SJSA1 (cell line): ENCODE results near the gene TIMM17B. TPM values are rescaled to one million over a fixed set of nuclear protein-coding genes. Genes with fewer than 3 reads are reported as not detected.
"Not testable (repeated sequence)": the region's sequence is repeated elsewhere in the genome, so short reads cannot be mapped to it uniquely, and the experiment has no call there.

Source experiments
- DNase-seq, 2 experiments: peaks; one replicate each; pipeline ENCODE4 v3.0.0-alpha.2; 2015 to 2020; ENCODE audit warnings: low spot score in 2 of 2, low read depth in 1 of 2
- H3K27ac ChIP-seq: fragments of 250-450 bp; sonication (Bioruptor Pico); 2 replicates; pipeline ENCODE4 v1.5.1; 2020; ENCODE audit warnings: mild to moderate bottlenecking, moderate library complexity
- H3K27me3 ChIP-seq: fragments of 250-450 bp; sonication (Bioruptor Pico); replicated peaks from 2 replicates; pipeline ENCODE4 v1.5.1; 2020; ENCODE audit warnings: mild to moderate bottlenecking, moderate library complexity
- H3K36me3 ChIP-seq: fragments of 250-450 bp; sonication (Bioruptor Pico); 2 replicates; pipeline ENCODE4 v1.5.1; 2020; ENCODE audit warnings: mild to moderate bottlenecking
- H3K4me1 ChIP-seq: fragments of 250-450 bp; sonication (Bioruptor Pico); replicated peaks from 2 replicates; pipeline ENCODE4 v1.6.1; 2021; ENCODE audit warnings: mild to moderate bottlenecking
- H3K4me3 ChIP-seq: fragments of 250-450 bp; sonication (Bioruptor Pico); 2 replicates; pipeline ENCODE4 v1.5.1; 2020; ENCODE audit warnings: mild to moderate bottlenecking
- H3K9me3 ChIP-seq: fragments of 250-450 bp; sonication (Bioruptor Pico); replicated peaks from 2 replicates; pipeline ENCODE4 v1.5.1; 2020; ENCODE audit warnings: mild to moderate bottlenecking
- total RNA-seq: library from RNA; depleted of rRNA; stranded (reverse); fragments of >200 nt; shearing (Covaris generic); gene quantifications from 2 replicates; pipeline ENCODE4 v1.2.3, GENCODE V29; 2014

Gene TIMM17B
- total RNA-seq, 1 experiment from 2014 or later: 66.4 TPM

GRCh38 chrX:48897157-48897624 is 377 bp downstream of the TIMM17B start:
- peak overlapping the region; percentile 57 for H3K4me3 ChIP-seq
- H3K9me3 ChIP-seq: no peaks in the 10 kb centered on the region
- H3K4me1 ChIP-seq: peaks cover 1% of the 10 kb centered on the region
- H3K36me3 ChIP-seq: peaks cover 23% of the 10 kb centered on the region
- peak overlapping the region; percentile 54 for H3K27ac ChIP-seq
- no peaks in the 10 kb centered on the region for H3K27me3 ChIP-seq
- DNase-seq: peak; percentile 78 to 79

DNA sequence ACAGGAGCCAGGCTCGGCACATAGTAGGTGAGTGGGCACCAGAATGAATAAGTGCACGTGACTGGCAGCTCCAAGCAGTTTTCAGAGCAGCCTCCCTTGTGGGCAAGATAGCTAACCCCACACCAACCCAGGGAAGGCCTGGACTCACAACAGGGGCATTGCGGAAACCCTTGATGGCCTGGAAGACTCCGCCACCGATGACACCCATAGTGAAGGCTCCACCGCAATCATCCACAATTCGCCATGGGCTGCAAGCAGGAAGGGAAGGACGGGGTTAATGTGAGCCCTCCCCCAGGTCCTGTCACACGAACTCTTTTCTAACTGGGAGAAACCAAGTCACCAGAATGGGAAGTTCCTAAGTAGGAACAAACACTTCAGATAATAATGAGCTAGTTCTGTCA is 957 bp downstream of the TIMM17B start:
- Histone ChIP-seq H3K4me1 (peaks cover 6% of the 10 kb centered on the region), H3K9me3 (no peaks in the 10 kb centered on the region), H3K27me3 (no peaks in the 10 kb centered on the region), H3K4me3 (peak overlapping the region; percentile 57), H3K27ac (peak overlapping the region; percentile 54; the same call in 1 of the 2 replicates), H3K36me3 (peaks cover 17% of the 10 kb centered on the region)
- DNase-seq: no peak

- H3K36me3 ChIP-seq: peaks cover 11% of the 10 kb centered on the region
Observed at GRCh38 chrX:48894891-48895290, 2.7 kb downstream of the TIMM17B start.

GRCh38 chrX:48893556-48894348 is 3.8 kb downstream of the TIMM17B start:
- Histone ChIP-seq H3K4me3 (no peak overlapping the region), H3K36me3 (peaks cover 3% of the 10 kb centered on the region; the same call in 1 of the 2 replicates), H3K27me3 (no peaks in the 10 kb centered on the region), H3K4me1 (peaks cover 6% of the 10 kb centered on the region), H3K27ac (no peak overlapping the region), H3K9me3 (no peaks in the 10 kb centered on the region)
- DNase-seq: no peak

More at GRCh38 chrX:48894891-48895290, 2.7 kb downstream of the TIMM17B start:
- no peak overlapping the region for H3K27ac ChIP-seq
- no peak overlapping the region for H3K4me3 ChIP-seq
- no peaks in the 10 kb centered on the region for H3K9me3 ChIP-seq
- no peaks in the 10 kb centered on the region for H3K27me3 ChIP-seq
- H3K4me1 ChIP-seq: peaks cover 6% of the 10 kb centered on the region
- DNase-seq: no peak

DNA sequence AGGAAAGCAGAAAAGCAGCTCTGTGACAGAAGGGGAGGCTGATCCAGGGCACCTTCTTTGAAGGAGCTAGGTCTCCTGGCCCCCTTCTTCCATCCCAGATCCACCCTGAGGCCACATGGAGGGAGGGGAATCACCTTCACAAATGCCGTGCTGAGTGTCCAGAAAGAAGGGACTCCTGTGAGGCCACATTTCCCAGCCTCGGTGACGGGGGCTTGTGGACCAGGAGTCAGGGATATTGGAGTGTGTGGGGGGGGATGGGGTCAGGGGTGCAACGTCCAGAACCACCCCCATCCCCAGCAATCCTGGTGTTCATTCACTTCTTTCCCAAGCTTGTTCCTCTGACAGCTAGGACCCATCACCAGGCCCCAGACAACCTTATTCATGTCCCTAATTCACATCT is 4.7 kb downstream of the TIMM17B start:
- H3K9me3 ChIP-seq: no peaks in the 10 kb centered on the region
- H3K27ac ChIP-seq: no peak overlapping the region
- peaks cover 6% of the 10 kb centered on the region for H3K4me1 ChIP-seq
- peaks cover 3% of the 10 kb centered on the region; the same call in 1 of the 2 replicates for H3K36me3 ChIP-seq
- H3K27me3 ChIP-seq: no peaks in the 10 kb centered on the region
- DNase-seq: no peak
- H3K4me3 ChIP-seq: no peak overlapping the region

DNA sequence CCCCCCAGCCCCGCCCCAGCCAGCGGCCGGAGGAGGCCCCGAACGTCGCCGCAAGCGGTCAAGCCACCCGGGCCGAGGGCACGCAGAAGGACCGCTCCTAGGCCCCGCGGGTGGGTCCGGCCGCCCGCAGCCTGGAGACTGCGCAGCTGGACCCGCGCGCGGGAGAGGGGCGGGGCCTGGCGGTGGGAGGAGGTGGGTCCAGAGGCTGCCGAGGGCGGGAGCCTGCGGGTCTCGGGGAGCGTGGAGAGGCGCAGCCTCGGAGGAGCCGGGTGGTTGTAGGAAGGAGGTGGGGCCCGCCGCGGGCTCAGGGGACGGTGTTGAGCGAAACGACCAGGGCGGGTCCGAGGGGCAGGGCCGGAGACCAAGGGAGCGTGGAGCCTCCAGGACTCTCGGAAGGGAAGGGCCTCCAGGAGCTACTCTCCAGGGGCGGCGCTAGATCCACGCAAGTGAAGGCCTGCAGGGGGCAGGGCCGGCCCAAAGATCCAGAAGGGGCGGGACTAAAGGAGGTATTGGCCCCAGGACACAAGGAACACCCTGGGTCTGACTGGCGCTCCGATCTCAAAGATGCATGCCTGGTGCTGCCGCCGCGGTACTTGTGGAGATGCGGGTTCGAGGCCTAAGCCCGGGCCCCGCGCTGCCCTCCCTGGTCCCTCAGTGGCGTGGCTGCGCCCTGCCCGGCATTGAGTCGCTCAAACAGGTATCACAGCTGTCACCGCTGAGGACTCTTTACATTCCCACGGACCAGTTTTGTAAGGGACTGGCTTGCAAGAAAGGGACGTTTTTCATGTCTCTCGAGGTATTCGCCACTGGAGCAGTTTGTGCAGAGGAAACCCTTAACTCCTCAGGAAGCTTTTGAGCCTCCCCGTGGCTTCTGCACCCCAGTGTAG is 5.9 kb downstream of the TIMM17B start:
- peak; percentile 85 to 91 for DNase-seq
- Histone ChIP-seq H3K4me1 (peaks cover 6% of the 10 kb centered on the region), H3K9me3 (no peaks in the 10 kb centered on the region), H3K27me3 (no peaks in the 10 kb centered on the region), H3K4me3 (peak overlapping the region; percentile 48), H3K36me3 (peaks cover 3% of the 10 kb centered on the region; the same call in 1 of the 2 replicates), H3K27ac (no peak overlapping the region)

- H3K4me1 ChIP-seq: peaks cover 6% of the 10 kb centered on the region
- peaks cover 3% of the 10 kb centered on the region; the same call in 1 of the 2 replicates for H3K36me3 ChIP-seq
- no peaks in the 10 kb centered on the region for H3K27me3 ChIP-seq
- no peak overlapping the region for H3K27ac ChIP-seq
- no peaks in the 10 kb centered on the region for H3K9me3 ChIP-seq
- peak overlapping the region; percentile 48 for H3K4me3 ChIP-seq
- peak in 1 of 2 experiments; percentile 7 for DNase-seq
Observed at GRCh38 chrX:48890934-48891401, 6.6 kb downstream of the TIMM17B start.

DNA sequence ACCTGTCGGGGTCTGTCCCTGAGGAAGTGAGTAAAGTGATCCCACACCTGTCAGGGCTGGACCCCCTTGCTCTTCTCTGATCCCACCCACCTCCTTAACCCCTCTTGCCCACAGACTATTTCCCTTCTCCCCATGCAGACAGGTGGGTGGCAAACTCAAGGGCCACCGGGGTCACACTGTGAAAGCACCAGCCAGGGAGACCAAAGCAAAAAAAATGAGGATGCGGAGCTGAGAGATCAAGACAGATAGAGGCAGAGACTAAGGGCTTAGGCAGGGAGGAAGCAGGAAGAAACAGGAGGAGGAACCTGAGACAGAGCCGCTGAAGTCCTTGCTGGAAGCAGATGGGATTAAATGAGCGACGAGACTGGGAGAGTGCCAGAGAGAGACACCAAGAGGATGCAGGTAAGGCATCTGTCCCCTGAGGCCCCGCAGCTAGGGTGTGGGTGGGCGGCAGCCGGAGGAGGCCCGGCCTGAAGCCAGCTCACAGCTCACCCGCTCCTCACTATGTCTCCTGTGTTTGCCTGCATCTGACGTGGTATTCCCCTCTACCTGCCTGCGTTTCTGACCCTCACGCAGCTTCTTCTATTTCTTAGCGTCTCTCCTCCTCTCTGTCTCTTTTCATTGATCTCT is 7.2 kb downstream of the TIMM17B start:
- Histone ChIP-seq H3K4me1 (peaks cover 6% of the 10 kb centered on the region), H3K27ac (no peak overlapping the region), H3K36me3 (peaks cover 3% of the 10 kb centered on the region; the same call in 1 of the 2 replicates), H3K4me3 (peak overlapping the region; percentile 48; the same call in 1 of the 2 replicates), H3K27me3 (no peaks in the 10 kb centered on the region), H3K9me3 (no peaks in the 10 kb centered on the region)
- no peak for DNase-seq

DNA sequence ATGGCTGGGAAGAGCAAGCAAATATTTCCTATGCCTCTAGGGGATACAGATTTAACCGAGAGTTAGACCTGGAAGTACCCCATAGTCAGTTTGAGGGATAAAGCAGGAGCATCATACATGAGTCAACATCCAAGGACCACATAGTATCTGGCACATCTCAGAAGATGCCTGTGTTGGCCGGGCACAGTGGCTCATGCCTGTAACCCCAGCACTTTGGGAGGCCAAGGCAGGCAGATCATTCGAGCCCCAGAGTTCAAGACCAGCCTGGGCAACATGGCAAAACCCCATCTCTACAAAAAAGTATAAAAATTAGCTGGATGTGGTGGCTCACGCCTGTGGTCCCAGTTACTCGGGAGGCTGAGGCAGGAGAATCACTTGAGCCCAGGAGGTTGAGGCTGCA is 11.0 kb downstream of the TIMM17B start:
- not testable (repeated sequence) for H3K36me3 ChIP-seq, H3K4me3 ChIP-seq, DNase-seq, H3K9me3 ChIP-seq, H3K27me3 ChIP-seq, H3K27ac ChIP-seq, H3K4me1 ChIP-seq

DNA sequence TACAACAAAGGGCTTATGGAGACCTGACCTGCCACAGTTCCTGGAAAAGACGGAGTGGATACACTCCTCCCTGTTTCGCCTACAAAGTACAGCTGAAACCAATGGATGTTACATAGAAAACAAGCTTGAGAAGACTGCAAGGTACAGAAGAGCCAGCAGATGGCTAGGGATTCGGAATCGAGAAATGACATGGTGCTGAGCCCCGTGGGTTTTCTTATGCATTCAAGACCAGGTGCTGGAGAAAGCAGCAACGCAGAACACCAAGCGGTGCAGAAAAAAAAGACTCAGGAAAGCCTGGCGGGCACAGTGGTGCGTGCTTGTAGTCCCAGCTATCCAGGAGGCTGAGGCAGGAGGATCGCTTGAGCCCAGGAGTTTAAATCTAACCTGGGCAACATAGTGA is 13.8 kb downstream of the TIMM17B start:
- Histone ChIP-seq H3K27ac (no peak overlapping the region), H3K9me3 (no peaks in the 10 kb centered on the region), H3K4me1 (no peaks in the 10 kb centered on the region), H3K4me3 (no peak overlapping the region), H3K36me3 (no peaks in the 10 kb centered on the region), H3K27me3 (no peaks in the 10 kb centered on the region)
- no peak for DNase-seq

DNA sequence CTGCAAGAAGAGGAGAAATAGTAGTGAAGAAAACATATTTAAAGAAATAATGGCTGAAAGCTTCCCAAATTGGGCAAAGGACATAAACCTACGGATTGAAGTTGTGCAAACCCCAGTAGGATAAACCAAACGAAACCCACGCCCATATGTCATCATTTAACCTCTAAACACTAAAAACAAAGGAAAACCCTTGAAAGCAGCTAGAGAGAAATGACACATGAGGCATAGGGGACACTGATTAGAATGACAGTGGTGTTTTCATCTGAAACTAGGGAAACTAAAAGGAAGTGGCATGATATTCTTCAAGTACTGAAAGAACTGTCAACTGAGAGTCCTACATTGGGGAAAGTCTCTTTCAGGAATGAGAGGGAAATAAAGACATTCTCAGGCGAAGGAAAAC is 20.6 kb downstream of the TIMM17B start:
- H3K4me1 ChIP-seq, H3K36me3 ChIP-seq, H3K27ac ChIP-seq, H3K9me3 ChIP-seq, DNase-seq, H3K27me3 ChIP-seq, H3K4me3 ChIP-seq: not testable (repeated sequence)

GRCh38 chrX:48872017-48872416 is 25.6 kb downstream of the TIMM17B start:
- not testable (repeated sequence) for H3K27me3 ChIP-seq, DNase-seq, H3K27ac ChIP-seq, H3K4me1 ChIP-seq, H3K4me3 ChIP-seq, H3K36me3 ChIP-seq, H3K9me3 ChIP-seq

- no peaks in the 10 kb centered on the region for H3K27me3 ChIP-seq
- DNase-seq: peak in 1 of 2 experiments; percentile 28
- H3K36me3 ChIP-seq: no peaks in the 10 kb centered on the region
- no peaks in the 10 kb centered on the region for H3K9me3 ChIP-seq
- H3K4me1 ChIP-seq: peaks cover 18% of the 10 kb centered on the region
- H3K4me3 ChIP-seq: no peak overlapping the region
- no peak overlapping the region for H3K27ac ChIP-seq
Observed at GRCh38 chrX:48864210-48864609, 33.4 kb downstream of the TIMM17B start.
